GM12864 (cell line): ENCODE results near the gene KIAA1328.

ENCODE experiments used
- DNase-seq: peaks from one replicate; pipeline ENCODE4 v3.0.0-alpha.2; 2011; ENCODE audit warnings: low read depth
- H3K4me3 ChIP-seq: 2 replicates; pipeline ENCODE4 v1.5.1; 2011; ENCODE audit warnings: mild to moderate bottlenecking, low read depth, low read length, control low read depth
- TF ChIP-seq, protein P1 (sequence below): IDR thresholded peaks from 2 replicates; pipeline ENCODE4 v1.5.1; 2011; ENCODE audit warnings: low read depth, mild to moderate bottlenecking, moderate library complexity, low read length, control low read depth, inconsistent platforms; ENCODE audit errors: missing control alignments

The KIAA1328 gene

DNA sequence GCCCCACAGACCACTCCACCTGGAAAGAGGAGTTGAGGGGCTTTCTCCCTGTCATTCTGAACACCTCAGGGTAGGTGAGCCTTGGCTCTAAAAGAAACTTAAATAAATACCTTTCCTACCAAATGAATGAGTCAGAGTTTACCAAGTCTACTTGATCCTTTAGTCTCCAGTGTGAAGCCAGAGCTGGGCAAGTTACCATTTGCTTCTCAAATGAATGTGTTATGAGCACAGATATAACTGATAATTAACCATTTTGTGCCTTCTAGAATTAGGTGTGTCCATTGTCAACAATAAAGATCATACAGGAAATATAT is 347.7 kb downstream of the KIAA1328 start:
- no peak for DNase-seq
- TF ChIP-seq, protein P1, sequence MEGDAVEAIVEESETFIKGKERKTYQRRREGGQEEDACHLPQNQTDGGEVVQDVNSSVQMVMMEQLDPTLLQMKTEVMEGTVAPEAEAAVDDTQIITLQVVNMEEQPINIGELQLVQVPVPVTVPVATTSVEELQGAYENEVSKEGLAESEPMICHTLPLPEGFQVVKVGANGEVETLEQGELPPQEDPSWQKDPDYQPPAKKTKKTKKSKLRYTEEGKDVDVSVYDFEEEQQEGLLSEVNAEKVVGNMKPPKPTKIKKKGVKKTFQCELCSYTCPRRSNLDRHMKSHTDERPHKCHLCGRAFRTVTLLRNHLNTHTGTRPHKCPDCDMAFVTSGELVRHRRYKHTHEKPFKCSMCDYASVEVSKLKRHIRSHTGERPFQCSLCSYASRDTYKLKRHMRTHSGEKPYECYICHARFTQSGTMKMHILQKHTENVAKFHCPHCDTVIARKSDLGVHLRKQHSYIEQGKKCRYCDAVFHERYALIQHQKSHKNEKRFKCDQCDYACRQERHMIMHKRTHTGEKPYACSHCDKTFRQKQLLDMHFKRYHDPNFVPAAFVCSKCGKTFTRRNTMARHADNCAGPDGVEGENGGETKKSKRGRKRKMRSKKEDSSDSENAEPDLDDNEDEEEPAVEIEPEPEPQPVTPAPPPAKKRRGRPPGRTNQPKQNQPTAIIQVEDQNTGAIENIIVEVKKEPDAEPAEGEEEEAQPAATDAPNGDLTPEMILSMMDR: no peak
- H3K4me3 ChIP-seq: no peak overlapping the region

DNA sequence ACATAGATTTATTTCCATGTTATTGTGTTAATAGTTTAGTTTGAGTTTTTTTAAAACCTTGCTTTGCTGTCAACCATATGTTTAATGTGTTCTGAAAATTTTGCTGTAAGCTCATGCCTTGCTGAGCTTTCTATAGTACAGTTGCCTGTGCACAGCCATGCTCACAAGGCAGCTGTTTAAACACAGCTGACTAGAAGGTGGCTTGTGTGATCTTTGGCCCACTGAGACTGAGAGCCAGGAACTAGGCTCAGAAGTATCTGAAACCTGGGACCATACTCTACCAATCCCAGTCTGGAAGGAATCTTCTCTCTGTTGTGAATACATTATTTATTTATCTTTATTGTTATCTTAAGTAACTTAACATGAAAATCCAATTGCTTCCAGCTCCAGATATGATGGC is 350.5 kb downstream of the KIAA1328 start:
- TF ChIP-seq, protein P1: no peak
- H3K4me3 ChIP-seq: no peak overlapping the region
- no peak for DNase-seq

DNA sequence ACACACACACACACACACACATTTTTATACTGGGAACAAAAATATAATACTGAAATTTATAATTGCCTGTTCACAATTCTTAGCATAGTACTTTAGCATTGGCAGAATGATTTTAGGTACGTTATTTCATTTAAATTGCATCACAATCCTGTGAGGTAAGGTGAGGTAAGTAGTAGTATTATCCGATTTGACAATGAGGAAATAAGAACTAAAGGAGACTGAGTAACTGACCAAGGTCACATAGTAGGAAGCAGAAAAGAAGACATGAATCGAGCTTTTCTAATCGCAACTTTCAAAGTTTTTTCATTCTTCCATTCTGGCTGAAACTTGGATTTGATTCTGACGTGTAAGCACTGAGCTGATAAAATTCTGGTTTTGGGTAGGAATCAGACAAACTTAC is 351.2 kb downstream of the KIAA1328 start:
- H3K4me3 ChIP-seq: no peak overlapping the region
- TF ChIP-seq, protein P1: no peak
- no peak for DNase-seq

DNA sequence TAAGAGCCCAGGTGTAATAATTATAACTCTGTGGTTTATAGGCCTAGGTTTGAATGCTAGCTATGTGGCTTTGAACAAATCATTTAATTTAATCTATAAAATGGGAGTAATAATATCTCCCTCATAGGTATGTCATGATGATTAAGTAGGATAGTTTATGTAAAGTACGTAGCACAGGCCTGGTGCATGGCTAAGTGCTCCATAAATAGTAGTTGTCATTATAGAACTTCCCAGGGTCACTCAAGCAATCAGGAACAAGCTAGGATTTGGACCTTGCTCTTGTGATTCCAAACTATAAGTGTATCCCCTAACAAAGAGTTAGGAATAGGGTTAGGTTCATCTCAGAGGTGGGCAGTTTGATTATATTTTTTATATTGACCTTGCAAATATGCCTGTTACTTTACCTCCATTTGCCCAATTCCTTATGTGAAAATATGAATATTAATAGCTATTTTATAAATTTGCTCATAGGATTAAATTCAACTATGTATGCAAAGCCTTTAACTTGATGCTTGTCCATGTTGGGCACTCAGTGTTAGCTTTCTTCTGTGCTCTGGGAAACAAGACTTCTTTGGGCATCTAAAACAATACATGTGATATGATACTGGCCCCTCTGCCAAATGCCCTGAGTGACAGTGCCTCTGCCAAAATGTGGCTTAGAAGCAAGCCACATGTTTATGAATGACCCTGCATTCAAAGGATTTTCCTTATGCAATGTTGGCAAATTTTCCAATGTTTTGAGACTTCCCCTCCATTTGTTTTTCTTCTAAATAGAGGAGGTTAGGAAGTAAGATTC is 353.6 kb downstream of the KIAA1328 start:
- TF ChIP-seq, protein P1: no peak
- no peak overlapping the region for H3K4me3 ChIP-seq
- no peak for DNase-seq

DNA sequence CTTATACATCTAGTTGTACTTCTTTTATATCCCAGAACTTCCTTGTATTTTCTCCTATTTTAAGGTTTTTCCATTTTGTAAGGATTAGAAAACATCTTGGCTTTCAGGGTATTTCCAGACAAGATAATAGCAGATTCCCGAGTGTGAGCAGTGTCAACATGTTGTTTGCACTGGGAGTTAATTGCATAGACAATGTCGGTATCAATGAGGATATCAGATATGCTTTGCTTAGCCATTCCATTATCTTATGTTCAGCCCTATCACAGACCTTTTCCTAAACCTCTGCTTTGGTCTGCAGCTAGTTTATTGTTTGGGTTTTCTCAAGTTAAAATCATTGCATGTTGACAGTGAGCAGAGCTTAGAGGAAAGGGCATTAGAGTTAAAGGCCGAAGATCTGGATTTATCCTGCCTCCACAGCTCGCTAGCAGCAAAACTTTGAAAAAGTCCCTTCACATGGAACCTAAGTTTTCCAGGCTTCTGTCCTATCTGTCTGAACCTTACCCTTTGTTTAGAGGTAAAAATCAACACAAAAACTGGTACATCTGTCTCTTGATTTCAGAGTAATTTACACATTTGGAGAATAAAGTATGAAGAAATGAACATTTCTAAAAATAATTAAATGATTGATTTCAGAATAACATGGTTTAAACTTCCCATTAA is 355.4 kb downstream of the KIAA1328 start:
- DNase-seq: no peak
- TF ChIP-seq, protein P1: no peak

DNA sequence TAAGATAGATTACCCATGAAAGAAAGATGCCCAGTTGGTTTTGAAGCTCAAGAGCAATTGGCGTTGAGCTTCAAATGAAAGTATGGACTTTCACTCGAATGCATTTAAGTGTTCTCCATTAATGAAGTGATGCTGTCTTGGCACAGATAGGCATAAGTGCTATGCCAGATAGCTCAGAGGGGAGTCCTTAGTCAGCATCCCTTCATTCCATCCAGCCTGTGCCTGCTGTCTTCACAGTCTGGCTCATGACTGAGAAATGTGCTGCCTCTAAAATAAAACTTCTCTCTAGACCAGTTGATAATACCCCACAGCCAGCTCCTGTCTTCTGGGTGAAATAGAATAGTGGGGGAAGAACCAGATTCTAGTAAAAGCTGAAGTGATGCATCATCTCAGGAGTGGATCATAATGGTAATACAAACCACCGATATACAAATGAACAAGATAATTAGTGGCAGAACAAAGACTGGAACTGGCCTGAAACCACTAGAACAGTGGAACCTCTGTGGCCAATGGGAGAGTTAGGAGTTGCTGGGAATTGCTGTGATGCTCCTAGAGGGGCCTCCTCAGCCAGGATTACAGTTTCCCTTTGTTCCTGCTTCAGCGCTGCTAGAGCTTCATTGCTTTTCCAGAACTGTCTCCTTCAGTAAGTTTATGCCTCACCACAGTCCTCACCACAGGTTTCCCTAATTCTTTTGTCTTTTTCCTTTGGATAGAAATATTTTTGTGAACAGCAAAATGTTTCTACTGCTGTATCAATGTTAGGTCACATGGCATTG is 359.3 kb downstream of the KIAA1328 start:
- TF ChIP-seq, protein P1: no peak
- no peak for DNase-seq
- H3K4me3 ChIP-seq: no peak overlapping the region

More for the DNA sequence above, 355.4 kb downstream of the KIAA1328 start:
- no peak overlapping the region for H3K4me3 ChIP-seq
